Measurements from ENCODE around the gene ZNF775.

Gene ZNF775

GRCh38 chr7:150336746-150337145, 42.4 kb upstream of the ZNF775 start:
- no peak for ATAC-seq
- TF ChIP-seq SNAI2 (CRISPR knock-in tag; IDR thresholded peaks at IDR 0.05) (no peak), CSDC2 (CRISPR knock-in tag; IDR thresholded peaks at IDR 0.05) (no peak), PATZ1 (CRISPR knock-in tag; IDR thresholded peaks at IDR 0.05; ENCODE audit: borderline replicate concordance) (no peak), CSRNP3 (CRISPR knock-in tag; IDR thresholded peaks at IDR 0.05) (no peak), RARB (CRISPR knock-in tag; IDR thresholded peaks at IDR 0.05) (no peak), CREB5 (CRISPR knock-in tag; IDR thresholded peaks at IDR 0.05; ENCODE audit: low read depth) (no peak)

DNA sequence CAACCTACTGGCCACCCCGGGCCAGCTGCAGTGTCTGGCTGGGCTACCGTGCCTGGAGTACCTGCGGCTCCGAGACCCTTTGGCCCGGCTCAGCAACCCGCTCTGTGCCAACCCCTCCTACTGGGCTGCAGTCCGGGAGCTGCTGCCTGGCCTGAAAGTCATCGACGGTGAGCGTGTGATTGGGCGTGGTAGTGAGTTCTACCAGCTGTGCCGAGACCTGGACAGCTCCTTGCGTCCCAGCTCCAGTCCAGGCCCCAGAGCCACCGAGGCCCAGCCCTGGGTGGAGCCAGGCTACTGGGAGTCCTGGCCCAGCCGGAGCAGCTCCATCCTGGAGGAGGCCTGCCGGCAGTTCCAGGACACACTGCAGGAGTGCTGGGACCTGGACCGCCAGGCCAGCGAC, 42.0 kb upstream of the ZNF775 start:
- TF ChIP-seq TSHZ2 (CRISPR knock-in tag; IDR thresholded peaks at IDR 0.05) (no peak), ZC3H10 (CRISPR knock-in tag; IDR thresholded peaks at IDR 0.05) (no peak), CSDC2 (CRISPR knock-in tag; IDR thresholded peaks at IDR 0.05) (no peak), TOX (CRISPR knock-in tag; IDR thresholded peaks at IDR 0.05; ENCODE audit: borderline replicate concordance) (no peak), PATZ1 (CRISPR knock-in tag; IDR thresholded peaks at IDR 0.05; ENCODE audit: borderline replicate concordance) (no peak), ZNF70 (CRISPR knock-in tag; IDR thresholded peaks at IDR 0.05) (no peak), PPARA (CRISPR knock-in tag; IDR thresholded peaks at IDR 0.05; ENCODE audit: borderline replicate concordance) (no peak), POU6F1 (CRISPR knock-in tag; IDR thresholded peaks at IDR 0.05; ENCODE audit: borderline replicate concordance, low read depth) (no peak), ZFP3 (CRISPR knock-in tag; IDR thresholded peaks at IDR 0.05) (no peak), ZNF8 (CRISPR knock-in tag; IDR thresholded peaks at IDR 0.05) (no peak), CREB5 (CRISPR knock-in tag; IDR thresholded peaks at IDR 0.05; ENCODE audit: low read depth) (no peak), CSRNP3 (CRISPR knock-in tag; IDR thresholded peaks at IDR 0.05) (no peak)
- ATAC-seq = no peak
